ENCODE data around the gene ITGBL1.

DNA sequence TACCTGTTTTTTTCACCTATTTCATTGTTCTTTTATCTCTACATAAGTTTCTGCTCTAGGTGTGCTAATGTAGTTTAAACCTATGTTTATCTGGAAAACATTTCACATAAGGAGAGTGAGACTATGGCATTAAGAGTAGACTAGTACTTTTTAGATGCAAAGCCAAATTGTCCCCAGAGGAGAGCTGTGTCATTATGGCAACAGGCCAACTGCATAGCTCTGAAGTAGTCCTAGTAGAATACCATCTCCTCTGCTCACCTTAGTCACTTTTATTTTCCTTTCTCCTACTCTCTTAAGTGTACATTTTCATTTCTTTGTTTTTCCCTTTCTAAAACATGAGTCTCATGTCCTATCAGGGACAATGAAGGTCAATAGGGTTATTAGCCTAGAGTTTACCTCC lies 123.1 kb downstream of the ITGBL1 start:
- TF ChIP-seq, protein P1, sequence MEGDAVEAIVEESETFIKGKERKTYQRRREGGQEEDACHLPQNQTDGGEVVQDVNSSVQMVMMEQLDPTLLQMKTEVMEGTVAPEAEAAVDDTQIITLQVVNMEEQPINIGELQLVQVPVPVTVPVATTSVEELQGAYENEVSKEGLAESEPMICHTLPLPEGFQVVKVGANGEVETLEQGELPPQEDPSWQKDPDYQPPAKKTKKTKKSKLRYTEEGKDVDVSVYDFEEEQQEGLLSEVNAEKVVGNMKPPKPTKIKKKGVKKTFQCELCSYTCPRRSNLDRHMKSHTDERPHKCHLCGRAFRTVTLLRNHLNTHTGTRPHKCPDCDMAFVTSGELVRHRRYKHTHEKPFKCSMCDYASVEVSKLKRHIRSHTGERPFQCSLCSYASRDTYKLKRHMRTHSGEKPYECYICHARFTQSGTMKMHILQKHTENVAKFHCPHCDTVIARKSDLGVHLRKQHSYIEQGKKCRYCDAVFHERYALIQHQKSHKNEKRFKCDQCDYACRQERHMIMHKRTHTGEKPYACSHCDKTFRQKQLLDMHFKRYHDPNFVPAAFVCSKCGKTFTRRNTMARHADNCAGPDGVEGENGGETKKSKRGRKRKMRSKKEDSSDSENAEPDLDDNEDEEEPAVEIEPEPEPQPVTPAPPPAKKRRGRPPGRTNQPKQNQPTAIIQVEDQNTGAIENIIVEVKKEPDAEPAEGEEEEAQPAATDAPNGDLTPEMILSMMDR (IDR thresholded peaks at IDR 0.05): no peak
- TF ChIP-seq POLR2A (IDR thresholded peaks at IDR 0.05): no peak

Measured in sigmoid colon (tissue), 3 donors.